ENCODE measurements around the gene KIZ.

KIZ gene

DNA sequence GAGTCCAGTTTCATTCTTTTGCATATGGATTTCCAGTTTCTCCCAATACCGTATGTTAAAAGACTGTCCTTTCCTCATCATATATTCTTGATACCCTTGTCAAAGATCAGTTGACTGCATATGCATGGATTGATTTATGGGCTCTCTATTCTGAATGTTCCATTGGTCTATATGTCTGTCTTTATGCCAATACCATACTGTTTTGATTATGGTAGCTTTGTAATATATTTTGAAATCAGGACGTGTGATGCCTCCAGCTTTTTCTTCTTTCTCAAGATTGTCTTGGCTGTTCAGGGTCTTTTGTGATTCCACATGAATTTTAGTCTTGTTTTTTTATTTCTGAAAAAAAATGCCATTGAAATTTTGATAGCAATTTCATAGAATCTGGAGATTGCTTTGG is 51.9 kb downstream of the KIZ start:
- DNase-seq (ENCODE audit: low read depth in 2 of 2), result no peak

DNA sequence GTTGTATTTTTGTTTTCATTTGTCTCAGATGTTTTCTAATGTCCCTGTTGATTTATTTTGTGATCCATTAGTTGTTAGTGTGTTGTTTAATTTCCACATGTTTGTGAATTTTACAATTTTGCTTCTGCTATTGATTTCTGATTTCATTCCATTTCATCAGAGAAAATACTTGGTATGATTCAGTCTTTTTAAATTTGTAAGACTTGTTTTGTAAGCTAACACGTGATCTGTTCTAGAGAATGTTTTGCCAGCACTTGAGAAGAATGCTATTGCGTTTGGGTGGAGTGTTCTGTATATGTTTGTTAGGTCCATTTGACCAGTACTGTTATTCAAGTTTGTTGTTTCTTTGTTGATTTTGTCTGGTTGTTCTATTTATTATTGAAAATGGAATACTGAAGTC is 53.9 kb downstream of the KIZ start:
- no peak for DNase-seq (ENCODE audit: low read depth in 2 of 2)

GRCh38 chr20:21180248-21180647 is 54.4 kb downstream of the KIZ start:
- DNase-seq (ENCODE audit: low read depth in 2 of 2), result no peak

DNA sequence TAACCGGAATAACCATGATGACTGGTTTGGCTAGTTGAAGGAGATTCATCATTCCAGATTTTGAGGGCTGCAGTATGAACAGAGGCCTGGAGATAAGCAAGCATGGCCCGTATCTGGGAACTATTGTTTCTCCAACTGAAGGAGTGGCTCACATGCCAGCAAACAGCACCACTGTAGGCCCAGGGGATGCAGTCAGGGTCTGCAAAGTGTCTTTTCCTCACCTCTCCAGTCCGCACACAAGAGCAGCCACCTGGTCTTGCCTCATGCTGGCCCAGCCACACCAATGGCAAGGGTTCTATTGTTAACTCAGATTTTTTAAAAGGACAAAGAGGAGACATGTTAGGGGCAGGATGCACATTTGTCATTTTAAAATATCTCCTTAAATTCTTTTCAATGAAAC is 55.1 kb downstream of the KIZ start:
- DNase-seq (ENCODE audit: low read depth in 2 of 2), result no peak

- DNase-seq (ENCODE audit: low read depth in 2 of 2), result no peak
These were observed 57.1 kb downstream of the KIZ start for GRCh38 chr20:21182832-21183563.

DNA sequence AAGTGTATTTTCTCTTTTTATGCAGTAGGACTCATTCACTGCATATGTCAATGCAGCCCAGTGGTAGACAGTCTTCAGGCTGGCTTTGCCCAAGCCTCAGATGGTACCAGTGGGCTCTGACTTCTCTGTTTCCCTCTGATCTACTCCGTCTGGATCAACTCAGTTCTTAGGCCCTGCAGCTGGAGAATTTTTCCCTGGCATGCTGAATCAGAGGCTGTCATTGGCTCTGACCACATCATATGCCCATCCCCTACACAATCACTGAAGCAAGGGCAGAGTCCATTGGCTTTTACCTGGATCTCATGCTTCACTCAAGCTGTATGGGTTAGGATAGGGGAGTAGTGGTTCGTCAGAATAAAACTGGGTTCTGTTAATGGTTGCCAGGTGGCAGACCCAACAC is 57.8 kb downstream of the KIZ start:
- no peak for DNase-seq (ENCODE audit: low read depth in 2 of 2)

DNA sequence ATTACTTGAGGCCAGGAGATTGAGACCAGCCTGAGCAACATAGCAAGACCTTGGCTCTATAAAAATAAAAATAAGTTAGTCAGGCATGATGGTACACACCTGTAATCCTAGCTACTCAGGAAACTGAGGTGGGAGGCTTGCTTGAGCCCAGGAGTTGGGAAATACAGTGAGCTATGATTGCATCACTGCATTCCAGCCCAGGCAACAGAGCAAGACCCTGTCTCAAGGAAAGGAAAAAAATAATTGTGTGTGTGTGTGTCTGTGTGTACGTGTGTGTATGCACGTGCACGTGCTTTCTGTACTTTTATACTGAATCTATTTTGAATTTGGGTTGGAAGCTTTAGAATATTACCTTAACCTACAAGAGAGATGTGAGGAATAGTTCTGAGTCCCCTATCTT is 58.9 kb downstream of the KIZ start:
- no peak for DNase-seq (ENCODE audit: low read depth in 2 of 2)

GRCh38 chr20:21185849-21186248 is 60.0 kb downstream of the KIZ start:
- DNase-seq (ENCODE audit: low read depth in 2 of 2), result no peak

DNA sequence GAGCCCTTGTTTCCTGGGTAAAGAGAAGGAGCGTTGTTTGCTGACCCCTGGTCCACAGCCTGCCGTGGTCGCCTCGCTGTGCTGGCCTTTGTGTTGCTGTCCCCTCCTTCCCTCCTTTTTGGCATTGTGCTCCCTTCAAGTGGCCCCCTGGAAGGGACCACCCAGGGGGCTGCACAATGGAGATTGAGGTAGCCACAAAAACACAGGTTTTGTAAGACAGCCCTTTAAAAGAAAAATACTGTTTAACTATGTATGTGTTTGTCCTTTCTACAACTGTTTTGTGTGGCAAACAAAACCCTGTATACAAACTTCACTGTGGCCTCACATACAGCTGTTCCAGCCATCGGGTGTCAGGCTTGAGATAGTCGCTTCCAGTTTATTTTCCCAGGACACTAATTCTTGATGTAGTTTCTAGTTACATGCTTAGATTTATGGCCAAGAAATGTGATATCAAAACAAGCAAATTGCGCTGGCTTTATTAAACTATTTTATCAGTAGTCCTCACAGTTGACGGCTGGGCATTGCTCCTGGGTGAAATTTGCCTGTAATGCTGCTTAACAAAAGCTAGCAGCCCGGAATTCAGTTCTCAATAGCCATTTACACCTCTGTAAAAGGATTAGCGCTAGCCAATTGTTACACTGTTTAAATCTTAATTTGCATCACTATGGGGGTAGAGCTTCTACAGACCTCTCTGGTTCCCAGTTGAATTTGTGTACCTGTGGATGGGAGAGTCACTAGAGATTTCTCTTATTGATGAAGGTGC is 64.1 kb downstream of the KIZ start:
- no peak for DNase-seq (ENCODE audit: low read depth in 2 of 2)

DNA sequence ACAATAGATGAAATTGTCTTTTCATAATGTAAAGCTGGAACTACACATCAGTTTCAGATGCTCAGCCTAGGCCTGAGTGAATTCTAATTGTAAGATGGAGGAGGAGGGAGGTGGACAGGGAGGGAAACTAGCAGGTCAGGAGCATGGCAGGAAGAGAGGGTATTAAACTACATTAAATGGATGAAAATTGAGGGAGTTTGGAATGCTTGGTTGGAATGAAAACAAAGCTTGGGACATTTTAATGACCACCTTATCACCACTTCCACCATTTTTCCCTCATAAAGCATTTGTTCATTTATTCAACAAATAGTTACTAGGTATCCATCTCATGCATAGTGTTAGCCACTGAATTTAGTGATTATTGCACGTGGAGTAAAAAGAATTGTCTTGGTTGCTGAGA is 65.0 kb downstream of the KIZ start:
- no peak for DNase-seq (ENCODE audit: low read depth in 2 of 2)

- no peak for DNase-seq (ENCODE audit: low read depth in 2 of 2)
These were observed 66.0 kb downstream of the KIZ start for GRCh38 chr20:21191839-21192238.

DNA sequence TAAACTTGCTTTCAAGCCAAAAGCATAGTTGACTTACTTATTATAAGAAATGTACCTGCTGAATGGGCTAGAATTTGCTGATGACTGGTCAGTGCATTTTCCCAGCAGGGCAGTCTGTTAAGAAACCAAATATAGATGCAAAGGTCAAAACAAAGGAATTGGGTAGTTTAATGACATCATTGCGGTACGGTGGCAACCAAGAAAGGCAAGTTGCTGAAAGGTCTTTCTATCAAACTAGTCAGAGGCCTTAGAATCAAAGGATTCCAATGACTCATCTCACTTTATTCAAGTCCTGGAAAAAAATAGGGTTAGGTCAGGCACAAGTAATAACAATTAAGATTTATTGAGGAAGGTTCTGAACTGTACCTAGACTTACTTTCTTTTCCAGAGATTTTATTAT is 76.4 kb downstream of the KIZ start:
- no peak for DNase-seq (ENCODE audit: low read depth in 2 of 2)

- DNase-seq (ENCODE audit: low read depth in 2 of 2), result no peak
These were observed 77.3 kb downstream of the KIZ start for GRCh38 chr20:21203088-21203656.

DNA sequence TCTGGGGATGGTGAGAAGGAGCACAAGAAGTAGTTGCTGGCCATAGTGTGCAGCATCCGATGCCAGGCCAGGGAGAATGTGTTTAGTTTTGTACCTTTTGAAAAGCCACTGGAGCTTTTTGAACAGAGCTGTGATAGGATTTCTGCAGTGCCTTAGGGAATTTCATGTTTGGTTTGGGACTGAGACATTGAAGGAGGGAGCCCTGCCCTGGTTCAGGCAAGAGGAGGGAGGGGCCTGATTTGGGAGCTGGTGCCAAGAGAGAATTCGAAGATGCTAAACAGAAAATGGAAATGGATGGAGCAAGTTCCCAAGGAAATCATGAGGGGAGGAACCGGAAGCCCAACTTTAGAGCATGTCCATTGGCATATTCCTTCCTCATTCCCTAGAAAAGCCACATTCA is 80.7 kb downstream of the KIZ start:
- no peak for DNase-seq (ENCODE audit: low read depth in 2 of 2)

GRCh38 chr20:21208999-21209398 is 83.1 kb downstream of the KIZ start:
- DNase-seq (ENCODE audit: low read depth in 2 of 2), result no peak

- DNase-seq (ENCODE audit: low read depth in 2 of 2), result no peak
These were observed 83.8 kb downstream of the KIZ start for GRCh38 chr20:21209668-21210067.

DNA sequence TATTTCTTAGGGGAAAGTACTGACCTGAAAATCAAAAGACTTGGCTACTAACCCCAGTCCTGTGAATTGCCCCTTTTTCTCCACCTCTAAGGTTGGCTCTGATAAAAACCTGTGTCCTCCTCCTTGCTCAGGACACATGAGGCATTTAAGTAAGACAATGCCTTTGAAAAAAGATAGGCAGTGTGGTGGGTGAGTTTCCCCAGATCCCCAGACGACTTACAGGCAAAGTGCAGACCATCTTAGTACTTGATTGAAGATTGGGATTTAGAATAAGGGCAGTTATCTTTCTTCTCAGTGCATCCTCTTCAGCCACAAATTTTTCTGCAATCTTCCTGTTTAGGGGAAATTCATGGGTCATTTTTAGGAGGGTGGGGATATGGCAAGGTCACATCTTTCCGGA is 87.8 kb downstream of the KIZ start:
- no peak for DNase-seq (ENCODE audit: low read depth in 2 of 2)

- DNase-seq (ENCODE audit: low read depth in 2 of 2), result no peak
These were observed 88.5 kb downstream of the KIZ start for GRCh38 chr20:21214431-21214830.

GRCh38 chr20:21219686-21220085 is 93.8 kb downstream of the KIZ start:
- DNase-seq (ENCODE audit: low read depth in 2 of 2), result no peak

GRCh38 chr20:21224217-21224616 is 98.3 kb downstream of the KIZ start:
- DNase-seq (ENCODE audit: low read depth in 2 of 2), result no peak

- DNase-seq (ENCODE audit: low read depth in 2 of 2), result no peak
These were observed 99.5 kb downstream of the KIZ start for GRCh38 chr20:21225215-21225947.

GRCh38 chr20:21228511-21228910 is 102.6 kb downstream of the KIZ start:
- DNase-seq (ENCODE audit: low read depth in 2 of 2), result no peak

DNA sequence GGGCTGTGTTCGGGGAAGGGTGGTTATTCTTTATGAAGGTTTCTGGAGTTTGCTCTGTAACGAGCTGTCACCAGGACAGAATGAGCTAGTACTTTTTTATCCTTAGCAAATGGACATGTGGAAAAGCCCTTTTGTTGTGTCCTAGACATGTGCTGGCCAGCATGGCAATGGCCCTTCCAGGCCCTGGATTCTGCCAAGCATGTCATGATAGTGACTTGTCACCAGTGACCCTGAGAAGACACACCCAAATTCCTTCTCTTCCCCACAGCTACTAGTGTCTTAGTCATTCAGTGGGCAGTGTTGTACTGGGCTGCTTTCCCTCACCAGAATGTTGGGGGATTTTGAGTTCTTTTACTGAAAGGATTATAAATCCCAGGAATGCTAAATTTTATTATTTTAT is 103.3 kb downstream of the KIZ start:
- no peak for DNase-seq (ENCODE audit: low read depth in 2 of 2)

Measured in stimulated activated CD8-positive, alpha-beta memory T cell treated with anti-CD3 and anti-CD28 coated beads, Interleukin-2, amount 100 ng/mL, for 1 hour (primary cell).